SK-N-MC (cell line): ENCODE measurements around the gene ZNRF3.

Experiments used
- EZH2 ChIP-seq: fragments of 200-600 bp; sonication (generic); IDR thresholded peaks from one replicate; pipeline ENCODE4 v1.6.1; 2017; ENCODE audit warnings: antibody characterized with exemption
- POLR2AphosphoS5 ChIP-seq: IDR thresholded peaks from 2 replicates; pipeline ENCODE4 v1.6.1; 2012; ENCODE audit warnings: mild to moderate bottlenecking, low read depth, low read length, borderline replicate concordance

- TF ChIP-seq POLR2AphosphoS5 (no peak), EZH2 (no peak)
Observed at GRCh38 chr22:29106839-29107238, 223.5 kb downstream of the ZNRF3 start.
